ENCODE measurements around the gene SDHC. TPM values are rescaled to one million over a fixed set of nuclear protein-coding genes. Genes with fewer than 3 reads are reported as not detected.

Gene SDHC
- total RNA-seq, 3 donors from 2014 or later (not counting 1 experiment from before 2014, with no cell fraction given) = 74.5 to 97.3 (median 86.0) TPM

DNA sequence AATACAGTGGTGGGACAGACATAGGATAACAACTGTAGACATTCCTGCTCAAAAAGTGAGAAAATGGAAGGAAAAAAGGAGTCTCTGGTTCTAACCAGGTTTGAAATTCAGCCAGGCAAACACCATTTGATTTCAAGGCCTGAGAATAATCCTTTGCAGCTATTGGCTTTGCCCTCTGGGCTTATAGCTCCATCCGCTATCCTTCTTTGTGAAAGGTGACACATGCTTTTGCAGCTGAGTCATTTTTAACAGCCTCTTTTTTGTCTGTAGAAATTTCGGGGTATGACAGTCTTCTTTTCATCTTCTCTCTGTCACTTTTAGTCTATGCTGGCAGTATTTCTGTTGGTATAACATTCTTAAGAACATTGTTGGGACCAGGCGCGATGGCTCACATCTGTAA lies 16.2 kb downstream of the SDHC start:
- Mint-ChIP-seq H3K36me3 (peaks cover 18% of the 10 kb centered on the region), H3K27me3 (ENCODE audit: low read depth in 2 of 2) (no peaks in the 10 kb centered on the region), H3K27ac (no peak overlapping the region), H3K4me1 (no peaks in the 10 kb centered on the region), H3K4me3 (no peak overlapping the region), H3K9me3 (no peaks in the 10 kb centered on the region)
- no peaks in the 10 kb centered on the region for H3K4me1 ChIP-seq (ENCODE audit: control insufficient read depth, insufficient read depth, low read length)
- intact Hi-C loops (cut with micrococcal nuclease) = no loop called here
- no peaks in the 10 kb centered on the region for H3K9me3 ChIP-seq (ENCODE audit: control insufficient read depth, insufficient read depth, low read length)
- H3K27me3 ChIP-seq (ENCODE audit: control insufficient read depth, insufficient read depth, low read length) = no peaks in the 10 kb centered on the region
- TF ChIP-seq, protein P1, sequence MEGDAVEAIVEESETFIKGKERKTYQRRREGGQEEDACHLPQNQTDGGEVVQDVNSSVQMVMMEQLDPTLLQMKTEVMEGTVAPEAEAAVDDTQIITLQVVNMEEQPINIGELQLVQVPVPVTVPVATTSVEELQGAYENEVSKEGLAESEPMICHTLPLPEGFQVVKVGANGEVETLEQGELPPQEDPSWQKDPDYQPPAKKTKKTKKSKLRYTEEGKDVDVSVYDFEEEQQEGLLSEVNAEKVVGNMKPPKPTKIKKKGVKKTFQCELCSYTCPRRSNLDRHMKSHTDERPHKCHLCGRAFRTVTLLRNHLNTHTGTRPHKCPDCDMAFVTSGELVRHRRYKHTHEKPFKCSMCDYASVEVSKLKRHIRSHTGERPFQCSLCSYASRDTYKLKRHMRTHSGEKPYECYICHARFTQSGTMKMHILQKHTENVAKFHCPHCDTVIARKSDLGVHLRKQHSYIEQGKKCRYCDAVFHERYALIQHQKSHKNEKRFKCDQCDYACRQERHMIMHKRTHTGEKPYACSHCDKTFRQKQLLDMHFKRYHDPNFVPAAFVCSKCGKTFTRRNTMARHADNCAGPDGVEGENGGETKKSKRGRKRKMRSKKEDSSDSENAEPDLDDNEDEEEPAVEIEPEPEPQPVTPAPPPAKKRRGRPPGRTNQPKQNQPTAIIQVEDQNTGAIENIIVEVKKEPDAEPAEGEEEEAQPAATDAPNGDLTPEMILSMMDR (IDR thresholded peaks at IDR 0.05) = no peak
- H3K27ac ChIP-seq (ENCODE audit: low read length) = no peak overlapping the region
- peaks cover 65% of the 10 kb centered on the region for H3K36me3 ChIP-seq (ENCODE audit: control insufficient read depth, insufficient read depth, low read length)
- no peak for DNase-seq
- H3K4me3 ChIP-seq (ENCODE audit: low read length) = no peak overlapping the region
- WGBS (ENCODE audit: insufficient coverage) = 85% methylated on average over 4 of the region's 4 CpGs
- no peak for ATAC-seq

DNA sequence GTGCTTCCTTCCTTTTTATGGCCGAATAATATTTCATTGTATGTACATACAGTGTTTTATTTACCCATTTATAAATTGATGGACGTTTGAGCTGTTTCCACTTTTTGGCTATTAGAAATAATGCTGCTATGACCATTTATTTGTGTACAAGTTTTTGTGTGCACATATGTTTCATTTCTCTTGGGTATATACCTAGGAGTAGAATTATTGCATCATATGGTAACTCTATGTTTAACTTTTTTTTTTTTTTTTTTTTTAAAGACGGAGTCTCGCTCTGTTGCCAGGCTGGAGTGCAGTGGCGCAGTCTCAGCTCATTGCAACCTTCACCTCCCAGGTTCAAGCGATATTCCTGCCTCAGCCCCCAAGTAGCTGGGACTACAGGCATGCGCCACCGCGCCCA lies 19.0 kb downstream of the SDHC start:
- no peak for DNase-seq
- H3K9me3 ChIP-seq (ENCODE audit: control insufficient read depth, insufficient read depth, low read length) = no peaks in the 10 kb centered on the region
- no peaks in the 10 kb centered on the region for H3K27me3 Mint-ChIP-seq (ENCODE audit: low read depth in 2 of 2)
- H3K4me1 Mint-ChIP-seq = no peaks in the 10 kb centered on the region
- ATAC-seq = no peak
- TF ChIP-seq, protein P1 (IDR thresholded peaks at IDR 0.05) = no peak
- 97% methylated on average over 7 of the region's 9 CpGs for WGBS (ENCODE audit: insufficient coverage)
- no peak overlapping the region for H3K4me3 ChIP-seq (ENCODE audit: low read length)
- no peaks in the 10 kb centered on the region for H3K9me3 Mint-ChIP-seq
- H3K27ac Mint-ChIP-seq = no peak overlapping the region
- H3K27ac ChIP-seq (ENCODE audit: low read length) = no peak overlapping the region
- H3K36me3 Mint-ChIP-seq = peaks cover 18% of the 10 kb centered on the region
- intact Hi-C loops (cut with micrococcal nuclease) = no loop called here
- H3K27me3 ChIP-seq (ENCODE audit: control insufficient read depth, insufficient read depth, low read length) = no peaks in the 10 kb centered on the region
- peaks cover 64% of the 10 kb centered on the region for H3K36me3 ChIP-seq (ENCODE audit: control insufficient read depth, insufficient read depth, low read length)
- H3K4me3 Mint-ChIP-seq = no peak overlapping the region
- no peaks in the 10 kb centered on the region for H3K4me1 ChIP-seq (ENCODE audit: control insufficient read depth, insufficient read depth, low read length)

DNA sequence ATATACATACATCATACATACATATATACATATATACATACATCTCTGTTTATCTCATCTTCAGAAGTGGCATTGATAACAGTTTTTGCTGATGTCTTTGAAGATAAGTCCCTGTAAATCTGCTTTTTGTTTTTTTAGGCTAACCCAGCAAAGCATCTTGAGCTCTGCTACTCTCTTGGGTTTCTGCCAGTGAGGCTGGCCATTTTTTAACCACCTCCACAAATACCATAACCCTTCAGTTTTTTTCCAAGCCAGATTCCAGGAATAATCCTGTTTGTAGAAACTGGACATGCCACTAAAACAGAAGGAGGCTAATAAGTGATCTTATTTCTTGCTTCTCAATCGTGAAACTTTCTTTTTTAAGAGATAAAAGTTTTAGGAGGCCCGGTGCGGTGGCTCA lies 21.6 kb downstream of the SDHC start:
- no peak overlapping the region for H3K27ac Mint-ChIP-seq
- H3K36me3 ChIP-seq (ENCODE audit: control insufficient read depth, insufficient read depth, low read length) = peaks cover 49% of the 10 kb centered on the region
- no peaks in the 10 kb centered on the region for H3K4me1 Mint-ChIP-seq
- no peaks in the 10 kb centered on the region for H3K27me3 Mint-ChIP-seq (ENCODE audit: low read depth in 2 of 2)
- no peak for ATAC-seq
- H3K36me3 Mint-ChIP-seq = peaks cover 18% of the 10 kb centered on the region
- no peak overlapping the region for H3K4me3 ChIP-seq (ENCODE audit: low read length)
- 100% methylated on average over 3 of the region's 3 CpGs for WGBS (ENCODE audit: insufficient coverage)
- no peak for DNase-seq
- H3K9me3 ChIP-seq (ENCODE audit: control insufficient read depth, insufficient read depth, low read length) = no peaks in the 10 kb centered on the region
- TF ChIP-seq, protein P1 (IDR thresholded peaks at IDR 0.05) = no peak
- no peaks in the 10 kb centered on the region for H3K9me3 Mint-ChIP-seq
- no peaks in the 10 kb centered on the region for H3K4me1 ChIP-seq (ENCODE audit: control insufficient read depth, insufficient read depth, low read length)
- no peak overlapping the region for H3K4me3 Mint-ChIP-seq
- no peaks in the 10 kb centered on the region for H3K27me3 ChIP-seq (ENCODE audit: control insufficient read depth, insufficient read depth, low read length)
- no peak overlapping the region for H3K27ac ChIP-seq (ENCODE audit: low read length)
- intact Hi-C loops (cut with micrococcal nuclease) = no loop called here

DNA sequence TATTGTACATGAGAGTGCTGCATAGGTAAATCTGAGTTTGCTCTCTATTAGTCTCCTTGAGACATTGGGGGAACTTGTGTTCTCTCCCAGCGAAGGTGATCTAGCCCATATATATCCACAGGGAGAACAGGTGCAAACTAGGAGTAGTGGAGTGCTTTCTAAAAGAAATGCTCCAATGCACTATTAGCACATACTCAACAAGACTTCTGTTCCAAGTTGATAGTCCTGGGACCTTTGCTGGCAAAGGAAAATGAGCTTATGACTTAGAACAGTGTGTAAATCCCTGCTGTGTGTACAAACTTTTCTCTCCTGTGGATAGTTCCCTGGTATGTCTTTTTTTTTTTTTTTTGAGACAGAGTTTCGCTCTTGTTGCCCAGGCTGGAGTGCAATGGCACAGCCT lies 28.0 kb downstream of the SDHC start:
- H3K4me1 ChIP-seq (ENCODE audit: control insufficient read depth, insufficient read depth, low read length) = no peaks in the 10 kb centered on the region
- H3K36me3 ChIP-seq (ENCODE audit: control insufficient read depth, insufficient read depth, low read length) = peaks cover 33% of the 10 kb centered on the region
- no peaks in the 10 kb centered on the region for H3K9me3 Mint-ChIP-seq
- DNase-seq = no peak
- TF ChIP-seq, protein P1 (IDR thresholded peaks at IDR 0.05) = no peak
- H3K4me3 Mint-ChIP-seq = no peak overlapping the region
- 100% methylated on average over 1 of the region's 2 CpGs for WGBS (ENCODE audit: insufficient coverage)
- H3K27ac Mint-ChIP-seq = no peak overlapping the region
- H3K27me3 Mint-ChIP-seq (ENCODE audit: low read depth in 2 of 2) = no peaks in the 10 kb centered on the region
- intact Hi-C loops (cut with micrococcal nuclease) = no loop called here
- H3K27me3 ChIP-seq (ENCODE audit: control insufficient read depth, insufficient read depth, low read length) = no peaks in the 10 kb centered on the region
- H3K4me1 Mint-ChIP-seq = peaks cover 0 to 4% of the 10 kb centered on the region in 2 donors
- no peaks in the 10 kb centered on the region for H3K9me3 ChIP-seq (ENCODE audit: control insufficient read depth, insufficient read depth, low read length)
- no peak overlapping the region for H3K27ac ChIP-seq (ENCODE audit: low read length)
- no peak overlapping the region for H3K4me3 ChIP-seq (ENCODE audit: low read length)
- H3K36me3 Mint-ChIP-seq = peaks cover 7% of the 10 kb centered on the region
- no peak for ATAC-seq
